Ecto neural progenitor cell (in vitro differentiated cells): ENCODE results near the gene ZBED4.
A peak's percentile ranks its signal among the peaks of the same experiment; 100 is the strongest.

ENCODE experiments used
- DNase-seq: peaks from one replicate; pipeline ENCODE4 v3.0.0-alpha.2; 2018; ENCODE audit warnings: low spot score

The ZBED4 gene

GRCh38 chr22:49922484-49922883 is 68.8 kb downstream of the ZBED4 start:
- DNase-seq: no peak

GRCh38 chr22:49922926-49923325 is 69.3 kb downstream of the ZBED4 start:
- DNase-seq: no peak

GRCh38 chr22:49923445-49923844 is 69.8 kb downstream of the ZBED4 start:
- DNase-seq: no peak

- no peak for DNase-seq
Observed at GRCh38 chr22:49924113-49924833, 70.6 kb downstream of the ZBED4 start.

- no peak for DNase-seq
Observed at GRCh38 chr22:49925525-49926128, 72.0 kb downstream of the ZBED4 start.

- DNase-seq: no peak
Observed at GRCh38 chr22:49926916-49927315, 73.3 kb downstream of the ZBED4 start.

GRCh38 chr22:49927483-49928184 is 74.0 kb downstream of the ZBED4 start:
- no peak for DNase-seq

- no peak for DNase-seq
Observed at GRCh38 chr22:49928185-49928495, 74.5 kb downstream of the ZBED4 start.

GRCh38 chr22:49928555-49929210 is 75.0 kb downstream of the ZBED4 start:
- DNase-seq: no peak

- peak; percentile 87 for DNase-seq
Observed at GRCh38 chr22:49929211-49929979, 75.8 kb downstream of the ZBED4 start.

GRCh38 chr22:49929994-49930575 is 76.4 kb downstream of the ZBED4 start:
- DNase-seq: no peak

- no peak for DNase-seq
Observed at GRCh38 chr22:49930596-49931412, 77.2 kb downstream of the ZBED4 start.

GRCh38 chr22:49933236-49934159 is 79.9 kb downstream of the ZBED4 start:
- DNase-seq: no peak

GRCh38 chr22:49934160-49934890 is 80.7 kb downstream of the ZBED4 start:
- no peak for DNase-seq

GRCh38 chr22:49934891-49935557 is 81.4 kb downstream of the ZBED4 start:
- DNase-seq: no peak

GRCh38 chr22:49935561-49935960 is 81.9 kb downstream of the ZBED4 start:
- no peak for DNase-seq

- no peak for DNase-seq
Observed at GRCh38 chr22:49936018-49936972, 82.7 kb downstream of the ZBED4 start.
